NOMO-1 (cell line): ENCODE data around the gene FAM163B.

Experiments
- DNase-seq, 2 experiments: peaks; one replicate each; lab custom pipeline; 2025; ENCODE audit not compliant: unreplicated experiment in 2 of 2; lab: John Stamatoyannopoulos, UW

FAM163B gene

GRCh38 chr9:133603135-133603927, 5.9 kb downstream of the FAM163B start:
- DNase-seq, result no peak

- no peak for DNase-seq
Observed at GRCh38 chr9:133602277-133602676, 6.9 kb downstream of the FAM163B start.

DNA sequence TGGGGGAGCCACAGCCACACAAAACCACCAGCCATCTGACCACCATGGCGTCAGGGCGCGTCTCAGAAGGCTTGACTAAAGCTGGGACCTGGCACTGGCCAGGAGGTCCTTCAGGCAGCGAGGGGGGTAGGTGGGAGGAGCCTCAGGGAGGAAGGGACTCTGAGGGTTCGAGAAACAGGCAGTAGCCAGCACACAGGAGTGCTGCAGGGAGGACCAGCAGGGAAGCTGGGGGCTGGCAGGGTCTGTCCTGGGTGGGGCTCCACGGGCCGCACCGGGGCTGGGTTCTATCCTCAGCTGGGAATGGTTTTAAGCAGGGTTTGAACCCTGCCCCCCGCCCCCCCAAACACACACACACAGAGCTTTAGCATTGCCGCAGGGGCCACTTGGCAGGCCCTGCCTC, 7.4 kb downstream of the FAM163B start:
- DNase-seq, result no peak

GRCh38 chr9:133600739-133601138, 8.4 kb downstream of the FAM163B start:
- no peak for DNase-seq

DNA sequence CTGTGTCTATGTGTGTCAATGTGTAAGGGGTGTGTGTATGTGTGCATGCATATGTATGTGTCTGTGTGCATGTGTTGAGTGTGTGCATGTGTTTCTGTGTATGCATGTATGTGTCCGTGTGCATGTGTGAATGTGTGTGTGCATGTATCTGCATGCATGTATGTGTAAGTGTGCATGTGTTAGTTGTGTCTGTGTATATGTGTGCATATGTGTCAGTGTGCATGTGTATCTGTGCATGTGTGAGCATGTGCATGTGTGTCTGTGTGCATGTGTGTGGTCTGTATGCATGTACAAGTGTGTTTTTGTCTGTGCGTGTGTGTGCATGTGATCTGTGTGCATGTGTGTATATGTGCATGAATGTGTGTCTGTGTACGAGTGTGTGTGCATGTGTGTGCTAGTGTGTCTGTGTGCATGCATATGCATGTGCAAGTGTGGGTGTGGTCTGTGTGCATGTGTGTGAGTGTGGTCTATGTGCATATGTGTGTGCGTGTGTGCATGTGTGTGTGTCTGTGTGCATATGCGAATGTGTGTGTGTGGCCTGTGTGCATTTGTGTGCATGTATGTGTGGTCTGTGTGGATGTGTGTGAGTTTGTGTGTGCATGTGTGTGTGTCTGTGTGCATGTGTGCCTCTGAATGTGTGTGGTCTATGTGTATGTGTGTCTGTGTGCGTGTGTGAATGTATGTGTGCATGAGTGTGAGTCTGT, 9.6 kb downstream of the FAM163B start:
- DNase-seq, result no peak

GRCh38 chr9:133598978-133599377, 10.2 kb downstream of the FAM163B start:
- DNase-seq, result no peak

DNA sequence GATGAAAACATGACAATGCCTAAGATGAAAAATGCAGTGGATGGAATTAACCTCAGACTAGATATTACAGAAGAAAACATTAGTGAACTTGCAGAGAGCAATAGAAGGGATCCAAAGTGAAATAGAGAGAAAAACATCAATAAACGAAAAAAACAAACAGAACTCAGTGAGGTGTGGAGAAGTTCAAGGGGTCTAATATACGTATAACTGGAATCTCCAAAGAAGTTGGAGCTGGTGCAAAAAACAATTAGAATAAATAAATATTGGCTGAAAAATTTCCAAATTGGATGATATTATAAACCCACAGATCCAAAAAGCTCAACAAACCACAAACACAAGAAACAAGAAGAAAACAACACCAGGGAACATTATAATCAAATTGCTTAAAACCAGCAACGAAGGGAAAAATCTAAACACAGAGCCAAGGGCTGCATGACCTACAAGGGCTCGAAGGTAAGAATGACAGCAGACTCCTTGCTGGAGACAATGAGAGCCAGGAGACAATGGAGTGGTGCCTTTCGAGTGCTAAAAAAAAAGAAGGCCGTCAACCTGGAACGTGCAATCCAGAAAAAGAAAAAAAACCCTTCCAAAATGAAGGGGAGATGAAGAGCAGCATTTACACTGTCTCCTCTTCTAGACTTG, 11.8 kb downstream of the FAM163B start:
- DNase-seq, result no peak

DNA sequence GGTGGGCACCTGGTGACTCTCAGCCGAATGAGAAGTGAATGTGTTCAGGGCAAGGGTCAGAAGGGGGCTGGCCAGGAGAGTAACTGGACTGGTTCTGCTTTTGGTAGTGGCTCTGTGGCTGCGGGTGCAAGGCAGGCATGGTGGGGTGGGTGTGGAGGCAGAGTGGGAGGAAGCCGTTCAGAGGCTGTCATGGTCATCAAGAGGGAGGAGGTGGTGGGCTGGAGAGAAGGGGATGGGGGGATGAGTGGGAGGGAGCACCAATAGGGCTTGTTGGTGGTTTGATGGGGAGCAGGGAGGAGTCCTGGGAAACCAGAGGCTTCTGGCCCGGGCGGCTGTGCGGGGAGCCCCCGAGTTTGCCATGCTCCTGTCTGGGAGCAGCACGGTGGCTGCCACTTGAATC, 13.3 kb downstream of the FAM163B start:
- no peak for DNase-seq

GRCh38 chr9:133594310-133594709, 14.9 kb downstream of the FAM163B start:
- DNase-seq, result no peak

GRCh38 chr9:133593587-133594253, 15.5 kb downstream of the FAM163B start:
- no peak for DNase-seq

GRCh38 chr9:133592731-133593409, 16.3 kb downstream of the FAM163B start:
- DNase-seq, result no peak

- DNase-seq, result no peak
Observed at GRCh38 chr9:133591985-133592384, 17.2 kb downstream of the FAM163B start.

- DNase-seq, result no peak
Observed at GRCh38 chr9:133591116-133591910, 17.9 kb downstream of the FAM163B start.

GRCh38 chr9:133590231-133590855, 18.8 kb downstream of the FAM163B start:
- DNase-seq, result no peak

GRCh38 chr9:133589454-133590227, 19.5 kb downstream of the FAM163B start:
- DNase-seq, result no peak

- DNase-seq, result no peak
Observed at GRCh38 chr9:133587466-133587865, 21.7 kb downstream of the FAM163B start.

DNA sequence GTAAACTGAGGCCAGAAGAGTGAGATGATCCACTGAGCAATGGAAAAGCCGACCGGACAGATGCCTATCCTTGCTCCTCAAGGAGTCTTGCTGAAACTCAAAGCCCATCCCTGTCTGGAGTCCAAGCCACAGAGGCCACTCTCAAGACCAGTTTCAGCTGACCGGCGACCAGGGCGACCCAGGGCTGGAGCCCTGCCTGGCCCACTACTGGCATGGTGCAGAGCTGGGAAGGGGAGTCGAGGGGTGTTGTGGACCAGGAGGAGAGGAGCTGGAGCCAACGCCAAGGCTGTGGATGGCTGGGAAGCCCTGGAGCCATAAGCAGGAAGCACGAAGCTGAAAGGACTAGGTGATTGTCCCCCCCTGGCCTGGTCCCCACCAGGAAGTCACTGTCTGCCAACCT, 22.1 kb downstream of the FAM163B start:
- DNase-seq, result no peak

DNA sequence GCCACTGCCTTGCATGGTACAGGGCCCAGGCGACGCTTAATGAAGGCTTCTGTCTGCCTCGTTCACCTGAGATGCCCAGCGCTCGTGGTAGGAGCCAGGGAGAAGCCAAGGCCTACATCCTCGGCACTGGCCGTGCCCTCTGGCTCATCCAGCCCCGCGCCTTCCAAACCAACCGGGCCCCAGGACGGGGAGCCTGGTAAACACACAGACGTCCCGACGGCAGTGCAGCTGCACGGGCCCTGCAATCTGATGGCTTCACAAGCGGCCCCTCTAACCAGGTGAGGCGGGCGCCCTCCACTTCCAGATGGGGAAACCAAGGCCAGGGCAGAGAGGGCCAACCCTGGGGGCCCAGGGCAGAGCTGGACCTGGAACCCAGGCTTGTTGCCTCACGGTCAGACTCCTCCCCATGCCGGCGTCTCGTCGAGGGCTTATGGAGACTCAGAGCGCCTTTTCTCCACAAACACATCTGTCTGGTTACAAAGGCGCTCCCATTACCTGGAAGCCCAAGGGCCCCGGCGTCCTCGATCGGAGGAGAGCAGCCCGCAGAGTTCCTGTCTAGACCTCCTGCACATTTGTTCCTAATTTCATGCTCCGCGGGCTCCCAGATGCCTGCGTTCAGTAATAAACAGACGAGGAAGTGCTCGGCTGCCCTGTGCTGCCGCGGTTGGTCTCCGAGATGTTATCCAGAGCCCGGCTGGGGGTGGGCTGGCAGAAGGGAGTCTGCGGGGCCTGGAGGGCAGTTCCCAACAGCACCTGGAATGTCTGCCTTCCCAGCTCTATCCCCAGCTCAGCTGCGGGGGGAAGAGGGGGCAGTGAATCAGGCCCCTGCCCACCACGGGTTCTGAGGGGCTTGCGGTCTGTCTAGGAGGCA, 23.5 kb downstream of the FAM163B start:
- DNase-seq, result no peak
